Glomerular endothelial cell (primary cell): ENCODE measurements around the gene PDE1C. TPM values are rescaled to one million over a fixed set of nuclear protein-coding genes. Genes with fewer than 3 reads are reported as not detected.

Experiments used
- DNase-seq: peaks from one replicate; pipeline ENCODE4 v3.0.0-alpha.2; 2011; ENCODE audit warnings: low read depth, low spot score; ENCODE audit errors: extremely low read depth
- total RNA-seq: library from RNA; depleted of rRNA; stranded (reverse); fragments of >200 nt; gene quantifications from 2 replicates; pipeline ENCODE4 v1.2.3, GENCODE V29; 2015

PDE1C gene
- total RNA-seq, 1 donor from 2014 or later = 2.6 TPM

DNA sequence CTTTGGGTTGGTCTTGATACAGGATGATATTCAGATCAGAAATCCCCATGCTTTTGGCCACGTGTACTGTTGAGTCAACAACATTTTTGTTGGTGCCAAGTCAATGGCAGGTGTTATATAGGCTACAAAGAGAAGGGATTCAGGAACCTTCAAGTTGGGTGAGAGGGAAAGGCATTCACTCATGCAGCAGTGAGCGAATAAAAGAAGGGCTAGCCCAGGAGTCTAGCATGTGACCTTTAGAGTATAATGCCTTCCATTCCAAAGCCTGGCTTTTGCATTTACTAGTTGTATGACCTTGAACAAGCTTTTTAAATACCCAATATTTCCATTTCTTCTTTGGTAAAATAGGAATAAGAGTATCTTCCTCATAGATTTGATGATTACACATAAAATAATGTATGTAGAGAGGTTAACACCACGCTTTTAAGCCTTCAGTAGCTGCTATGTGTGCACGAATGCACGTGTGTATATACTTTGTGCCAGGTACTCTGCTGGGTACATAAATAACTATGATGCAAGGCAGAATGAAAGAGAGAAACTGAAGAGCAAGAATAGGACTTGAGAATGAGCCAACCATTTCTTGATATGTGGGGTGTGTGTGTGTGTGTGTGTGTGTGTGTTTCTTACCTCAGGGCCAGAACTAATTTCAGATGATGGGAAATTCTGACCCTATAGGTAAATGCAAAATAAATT, 163.6 kb downstream of the PDE1C start:
- no peak for DNase-seq

DNA sequence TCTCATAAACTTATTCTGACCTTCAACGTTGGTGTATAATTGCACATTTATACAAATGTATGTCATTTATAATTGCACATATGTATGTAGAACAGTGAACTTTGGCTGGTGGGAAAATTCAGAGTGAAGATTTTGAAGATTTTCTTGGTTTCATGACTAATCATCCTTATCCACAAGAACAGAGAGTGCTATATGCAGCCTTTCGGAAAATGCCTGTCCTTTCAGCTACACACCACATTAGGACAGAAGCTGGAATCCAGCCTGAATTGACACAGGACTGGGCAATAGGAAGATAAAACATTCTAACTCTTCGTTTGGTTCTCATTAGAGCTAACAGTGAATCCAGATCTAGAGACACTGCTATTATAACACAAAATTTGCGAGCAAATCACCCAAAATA, 166.2 kb downstream of the PDE1C start:
- DNase-seq = no peak

DNA sequence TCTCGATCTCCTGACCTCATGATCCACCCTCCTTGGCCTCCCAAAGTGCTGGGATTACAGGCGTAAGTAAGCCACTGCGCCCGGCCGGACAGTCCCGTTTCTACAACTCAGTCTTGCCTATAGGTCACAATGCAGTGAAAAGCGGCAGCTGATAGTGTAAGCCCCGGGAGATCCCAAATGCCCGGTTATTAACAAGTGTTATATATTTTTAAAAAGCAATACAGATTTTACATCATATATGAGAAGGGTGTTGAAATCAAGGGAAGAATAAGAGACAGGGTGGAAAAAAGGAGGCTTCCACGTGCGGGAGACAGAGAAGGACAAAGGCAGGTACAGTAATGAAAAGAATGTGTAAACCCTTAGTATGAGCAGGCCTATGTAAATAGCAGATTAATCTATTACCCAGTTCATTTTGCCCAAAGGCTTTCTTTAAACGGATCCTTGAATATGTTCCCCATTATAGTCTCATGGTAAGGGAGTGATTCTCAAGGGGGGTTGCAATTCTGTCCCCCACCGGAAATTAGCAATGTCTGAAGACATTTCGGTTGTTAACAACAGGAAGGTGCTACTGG, 170.8 kb downstream of the PDE1C start:
- DNase-seq = no peak

GRCh38 chr7:31896925-31897324, 173.3 kb downstream of the PDE1C start:
- DNase-seq = no peak

DNA sequence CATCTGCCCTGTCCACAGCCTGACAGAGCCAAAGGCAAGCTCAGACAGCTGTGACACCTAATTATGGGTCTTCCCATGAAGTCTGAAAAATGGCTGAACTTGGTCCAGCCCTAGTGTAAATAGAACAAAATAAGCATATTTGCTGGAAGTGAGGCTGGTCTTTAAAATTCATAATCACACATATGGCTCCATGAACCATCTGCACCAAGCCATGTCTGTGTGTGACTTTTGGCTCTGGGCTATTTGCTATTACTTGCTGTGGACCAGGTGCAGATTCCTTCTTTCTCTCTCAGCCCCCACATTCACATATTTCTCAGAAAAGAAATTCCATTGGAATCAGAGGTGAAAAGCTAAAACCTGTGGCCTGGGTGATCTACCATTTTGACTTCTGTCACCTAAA, 175.9 kb downstream of the PDE1C start:
- DNase-seq = no peak

DNA sequence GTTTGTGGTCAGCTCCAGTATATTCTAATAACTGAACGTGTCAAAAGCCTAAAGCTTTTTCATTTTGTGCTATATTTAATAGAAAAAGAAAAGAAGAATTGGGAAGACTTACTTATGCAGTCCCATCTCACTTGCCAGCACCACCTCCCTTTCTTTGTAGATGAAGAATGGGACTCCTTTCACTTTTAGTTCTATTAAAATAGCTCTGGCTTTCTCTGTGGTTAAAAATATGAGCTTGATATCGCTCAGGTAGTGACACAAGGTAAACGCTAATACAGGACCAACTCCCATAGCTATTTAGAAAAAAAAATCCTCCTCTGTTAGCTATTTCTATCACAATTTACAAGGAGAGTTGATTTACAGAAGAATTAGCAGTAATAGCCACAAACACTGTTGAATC, 176.8 kb downstream of the PDE1C start:
- no peak for DNase-seq

DNA sequence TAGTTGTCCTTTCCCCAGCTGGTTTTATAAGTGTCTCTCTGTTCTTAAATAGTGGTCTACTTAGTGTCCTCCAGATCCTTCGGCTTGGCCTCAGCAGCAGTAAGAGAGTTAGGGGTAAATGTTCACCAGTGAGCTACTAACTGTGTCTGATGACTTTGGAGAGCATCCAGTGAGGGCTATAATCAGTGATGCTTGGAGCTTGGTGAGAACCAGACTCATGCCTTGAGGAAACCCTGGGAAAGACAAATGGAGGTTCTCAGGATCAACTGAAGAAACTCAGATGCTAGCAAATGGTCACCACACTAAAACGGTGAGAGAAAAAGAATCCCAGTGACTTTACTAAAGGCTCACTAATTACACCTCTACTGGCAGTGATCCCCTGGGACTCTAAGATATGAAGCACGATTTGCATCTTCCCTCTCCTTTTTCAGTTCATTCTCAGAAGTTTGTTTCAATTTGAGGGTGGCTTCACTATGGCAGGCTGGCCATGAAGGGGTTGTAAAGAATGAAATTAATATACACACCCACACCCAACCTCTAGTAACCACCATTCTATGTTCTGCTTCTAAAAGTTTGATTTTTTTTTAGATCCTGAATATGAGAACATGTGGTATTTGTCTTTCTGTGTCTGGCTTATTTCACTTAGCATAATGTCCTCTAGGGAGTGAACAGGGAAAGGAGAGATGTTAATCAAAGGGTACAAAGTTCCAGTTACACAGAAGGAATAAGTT, 177.9 kb downstream of the PDE1C start:
- DNase-seq = no peak

- peak; percentile 0 for DNase-seq
These were observed 179.4 kb downstream of the PDE1C start for GRCh38 chr7:31890766-31891165.

GRCh38 chr7:31890198-31890597, 180.0 kb downstream of the PDE1C start:
- DNase-seq = no peak

GRCh38 chr7:31887006-31887405, 183.2 kb downstream of the PDE1C start:
- DNase-seq = no peak

DNA sequence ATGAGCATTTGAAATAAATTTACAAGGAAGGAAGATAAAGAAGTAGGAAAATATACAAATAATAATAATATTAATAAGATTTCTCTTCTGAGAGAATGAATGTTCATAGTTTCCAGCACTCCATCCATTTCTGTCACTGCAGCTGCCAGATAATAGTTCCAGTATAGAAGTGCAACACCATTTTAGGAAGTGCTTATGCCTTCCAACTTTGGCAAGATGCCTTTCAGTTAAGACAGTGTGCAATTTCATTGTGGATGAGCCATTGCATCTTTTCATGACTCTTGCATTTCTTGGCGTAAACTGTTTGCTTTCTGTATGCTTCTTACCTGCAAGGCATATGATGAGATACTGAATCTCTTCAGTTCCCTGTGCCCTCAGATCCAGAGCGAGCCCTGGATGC, 185.0 kb downstream of the PDE1C start:
- DNase-seq = no peak

- DNase-seq = no peak
These were observed 186.4 kb downstream of the PDE1C start for GRCh38 chr7:31883761-31884164.

DNA sequence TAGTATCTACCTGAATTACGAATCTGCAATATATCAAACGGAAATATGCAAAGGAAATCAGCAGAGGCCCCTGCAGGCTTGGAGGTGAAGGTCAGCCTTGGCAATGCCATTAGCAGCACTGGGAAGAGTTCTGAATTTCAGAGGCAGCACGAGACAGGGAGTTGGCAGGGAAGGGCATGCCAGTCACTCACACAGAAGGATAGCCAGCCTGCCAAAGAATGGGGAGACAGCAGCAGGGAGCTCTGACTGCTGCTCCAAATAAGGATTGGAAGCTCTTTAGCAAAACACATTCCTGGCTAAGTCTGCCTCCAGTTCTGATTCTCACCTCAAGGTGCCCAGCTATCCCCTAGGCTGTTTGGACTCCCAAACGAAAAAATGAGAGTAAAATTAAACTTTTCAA, 188.0 kb downstream of the PDE1C start:
- no peak for DNase-seq

DNA sequence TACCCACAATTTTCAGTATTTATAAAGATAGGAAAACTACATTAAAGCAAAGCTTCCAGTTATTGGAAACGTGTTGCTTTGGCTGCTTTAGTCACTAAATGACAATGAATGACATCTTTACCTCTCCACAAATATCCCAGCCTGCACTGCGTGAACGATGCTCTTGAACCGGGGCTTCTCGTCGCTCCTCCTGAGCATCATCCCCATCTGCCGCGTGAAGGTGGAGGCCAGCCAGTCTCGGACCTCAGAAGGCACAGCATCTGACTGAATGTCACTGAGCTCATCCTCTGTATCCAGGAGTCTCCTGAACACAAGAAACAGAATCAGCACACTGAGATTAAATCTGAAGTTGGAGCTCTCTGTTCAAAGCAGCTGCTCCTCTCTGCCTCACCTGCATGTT, 191.3 kb downstream of the PDE1C start:
- no peak for DNase-seq

DNA sequence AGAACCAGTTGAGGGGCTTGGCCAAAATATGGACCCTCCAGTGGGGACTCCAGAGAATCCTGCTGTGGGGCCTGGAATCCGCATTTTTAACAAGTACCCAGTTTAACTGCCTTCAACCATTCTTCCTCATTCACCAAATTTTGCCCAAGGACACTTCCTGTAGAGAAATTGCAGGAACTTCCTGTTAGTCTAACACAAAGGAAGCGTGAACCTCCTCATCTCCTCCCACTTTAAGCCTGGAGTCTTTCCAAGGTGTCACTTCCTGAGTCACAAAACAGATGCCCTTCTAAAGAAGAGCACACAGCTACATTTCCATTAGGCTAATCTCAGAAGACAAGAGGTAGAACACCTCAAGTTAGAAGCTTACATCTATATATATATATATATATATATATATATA, 194.8 kb downstream of the PDE1C start:
- peak; percentile 2 for DNase-seq

DNA sequence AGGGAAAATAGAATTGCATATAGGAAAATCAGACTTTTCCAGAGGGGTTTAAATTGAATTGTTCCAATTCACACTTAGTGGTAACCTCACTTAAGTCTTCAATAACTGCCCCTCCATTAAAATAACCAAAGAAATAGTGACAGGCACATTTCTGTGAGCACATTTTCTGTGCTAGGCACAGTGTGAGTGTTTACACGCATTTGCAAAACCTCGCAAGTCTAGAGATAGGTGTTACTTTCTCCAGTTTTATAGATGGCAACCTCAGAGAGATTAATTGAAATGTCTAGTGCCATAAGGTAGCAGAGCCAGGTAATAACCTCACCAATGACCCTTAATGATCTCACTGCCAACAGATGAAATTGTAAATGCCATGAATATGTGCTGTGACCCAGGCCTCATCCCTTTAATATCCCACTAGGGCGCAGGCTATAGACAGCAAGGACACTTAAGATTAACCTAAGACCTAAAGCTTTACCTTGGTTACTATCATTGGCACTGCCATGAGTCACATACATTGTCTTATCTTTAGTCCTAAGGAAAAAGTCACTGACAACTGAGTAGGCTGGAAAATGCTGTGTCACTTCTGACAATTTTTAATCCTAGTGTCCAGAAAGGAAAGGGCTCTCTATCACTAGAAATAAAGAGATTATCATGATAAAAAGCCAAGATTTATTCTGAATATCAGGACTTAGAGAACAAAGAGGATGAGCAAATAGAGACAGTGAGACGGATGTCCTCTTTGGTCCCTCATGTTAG, 195.4 kb downstream of the PDE1C start:
- no peak for DNase-seq

DNA sequence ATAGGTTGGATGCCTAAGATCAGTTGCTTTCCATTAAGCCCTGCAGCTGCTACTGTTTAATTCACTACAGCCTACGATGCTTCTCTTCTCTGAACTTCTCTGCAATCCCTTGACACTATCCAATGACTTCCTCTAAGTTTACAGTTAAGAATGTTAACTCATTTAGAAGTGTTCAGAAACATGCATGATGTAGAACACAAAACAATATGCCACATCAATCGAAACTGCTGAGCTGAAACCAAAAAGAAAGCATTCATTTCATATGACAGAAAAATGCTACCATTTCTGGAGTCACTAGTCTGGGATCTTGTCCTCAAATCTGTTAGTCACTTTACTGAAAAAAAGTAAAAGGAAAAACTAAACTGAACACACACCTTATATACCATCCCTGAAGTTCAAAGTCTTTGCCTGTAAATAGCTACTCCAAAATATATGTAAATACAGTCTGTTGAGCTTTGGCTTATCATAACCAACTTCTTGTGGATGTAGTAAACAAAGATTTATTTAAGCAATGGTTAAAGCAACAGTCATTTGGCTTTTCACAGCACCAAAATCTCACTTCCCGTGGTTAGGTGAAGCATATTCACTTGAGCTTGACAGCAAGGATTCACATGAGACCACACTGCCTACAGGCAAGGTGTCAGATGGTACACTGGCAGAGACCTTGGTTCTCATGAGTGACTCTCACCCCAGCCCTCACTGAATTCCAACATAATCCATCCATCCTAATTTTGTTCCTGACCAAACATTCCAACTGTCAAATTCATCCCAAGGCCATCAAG, 196.2 kb downstream of the PDE1C start:
- DNase-seq = no peak

- no peak for DNase-seq
These were observed 197.4 kb downstream of the PDE1C start for GRCh38 chr7:31872545-31873370.

DNA sequence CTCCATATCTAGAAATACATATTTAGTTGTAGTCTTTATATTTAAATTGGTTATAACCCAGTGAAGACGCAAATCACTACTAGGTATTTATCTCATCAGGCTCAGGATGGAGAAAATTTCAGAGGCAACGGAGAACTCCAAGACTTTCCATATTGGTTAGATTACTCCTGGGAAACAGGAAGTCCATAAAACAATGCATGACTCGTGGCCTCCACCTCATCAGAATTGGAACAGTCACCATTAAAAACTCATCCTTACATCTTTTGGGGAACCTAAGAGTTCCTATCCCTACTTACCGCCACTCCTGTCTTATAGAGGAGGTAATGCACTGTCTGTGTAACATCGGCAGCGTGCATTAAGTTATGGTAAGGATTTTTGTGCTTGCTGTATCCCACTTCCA, 205.6 kb downstream of the PDE1C start:
- DNase-seq = no peak

GRCh38 chr7:31860925-31861324, 209.3 kb downstream of the PDE1C start:
- no peak for DNase-seq
